Trophoblast cell (in vitro differentiated cells and primary cell): ENCODE measurements around the gene UPF1.

ENCODE experiments used
- DNase-seq, 2 donors: peaks; one replicate each; pipeline ENCODE4 v3.0.0-alpha.2; 2016
- H2AFZ ChIP-seq: 2 replicates; pipeline ENCODE4 v1.6.1; 2013; ENCODE audit warnings: low read length, moderate library complexity, mild to moderate bottlenecking; ENCODE audit not compliant: insufficient read depth, poor library complexity
- H2AK5ac ChIP-seq: 2 replicates; pipeline ENCODE4 v1.6.1; 2013; ENCODE audit warnings: mild to moderate bottlenecking, low read length
- H2BK120ac ChIP-seq: 2 replicates; pipeline ENCODE4 v1.6.1; 2013; ENCODE audit warnings: low read length, mild to moderate bottlenecking, moderate library complexity; ENCODE audit not compliant: insufficient read depth, poor library complexity
- H2BK12ac ChIP-seq: 2 replicates; pipeline ENCODE4 v1.6.1; 2013; ENCODE audit warnings: mild to moderate bottlenecking, low read length, moderate library complexity
- H2BK5ac ChIP-seq: 2 replicates; pipeline ENCODE4 v1.6.1; 2013; ENCODE audit warnings: low read length, low read depth, moderate library complexity, mild to moderate bottlenecking; ENCODE audit not compliant: poor library complexity
- H3K14ac ChIP-seq: 2 replicates; pipeline ENCODE4 v1.6.1; 2013; ENCODE audit warnings: mild to moderate bottlenecking, low read length
- H3K18ac ChIP-seq: 2 replicates; pipeline ENCODE4 v1.6.1; 2013; ENCODE audit warnings: mild to moderate bottlenecking, low read length
- H3K23ac ChIP-seq: 2 replicates; pipeline ENCODE4 v1.6.1; 2013; ENCODE audit warnings: low read length
- H3K27ac ChIP-seq: 2 replicates; pipeline ENCODE4 v1.5.1; 2013; ENCODE audit warnings: low read depth, mild to moderate bottlenecking, inconsistent platforms, low read length, moderate library complexity
- H3K27me3 ChIP-seq: 2 replicates; pipeline ENCODE4 v1.6.1; 2013; ENCODE audit warnings: inconsistent platforms, mild to moderate bottlenecking, low read length, moderate library complexity; ENCODE audit not compliant: insufficient read depth
- H3K36me3 ChIP-seq, 2 experiments: 1 replicate in 1 of 2; 2 replicates in 1 of 2; pipeline ENCODE4 v1.6.1; 2013; ENCODE audit warnings: low read length in 2 of 2, mild to moderate bottlenecking in 2 of 2, moderate library complexity in 1 of 2; ENCODE audit not compliant: insufficient read depth in 2 of 2, control insufficient read depth in 1 of 2
- H3K4ac ChIP-seq: 2 replicates; pipeline ENCODE4 v1.6.1; 2013; ENCODE audit warnings: low read depth, mild to moderate bottlenecking, low read length, moderate library complexity
- H3K4me1 ChIP-seq, 2 experiments: 1 replicate in 1 of 2; 2 replicates in 1 of 2; pipeline ENCODE4 v1.6.1; 2013; ENCODE audit warnings: low read length in 2 of 2, mild to moderate bottlenecking in 2 of 2, moderate library complexity in 1 of 2; ENCODE audit not compliant: insufficient read depth in 2 of 2, control insufficient read depth in 1 of 2
- H3K4me2 ChIP-seq: 2 replicates; pipeline ENCODE4 v1.6.1; 2013; ENCODE audit warnings: inconsistent platforms, mild to moderate bottlenecking, low read length, moderate library complexity
- H3K4me3 ChIP-seq: 2 replicates; pipeline ENCODE4 v1.5.1; 2013; ENCODE audit warnings: mild to moderate bottlenecking, low read depth, low read length, inconsistent platforms
- H3K79me1 ChIP-seq: one replicate; pipeline ENCODE4 v1.6.1; 2013; ENCODE audit warnings: low read length
- H3K79me2 ChIP-seq: 2 replicates; pipeline ENCODE4 v1.6.1; 2013; ENCODE audit warnings: low read length, mild to moderate bottlenecking; ENCODE audit not compliant: control insufficient read depth, insufficient read depth, poor library complexity
- H3K9ac ChIP-seq: 2 replicates; pipeline ENCODE4 v1.6.1; 2013; ENCODE audit warnings: mild to moderate bottlenecking, low read length
- H3K9me3 ChIP-seq: 2 replicates; pipeline ENCODE4 v1.6.1; 2013; ENCODE audit warnings: low read depth, mild to moderate bottlenecking, control low read depth, inconsistent platforms, low read length; ENCODE audit not compliant: insufficient read depth
- H4K12ac ChIP-seq: 2 replicates; pipeline ENCODE4 v1.6.1; 2013; ENCODE audit warnings: low read depth, mild to moderate bottlenecking, low read length, moderate library complexity
- H4K8ac ChIP-seq: 2 replicates; pipeline ENCODE4 v1.6.1; 2013; ENCODE audit warnings: low read depth, mild to moderate bottlenecking, low read length, moderate library complexity
- H4K91ac ChIP-seq: one replicate; pipeline ENCODE4 v1.6.1; 2013; ENCODE audit warnings: low read depth, mild to moderate bottlenecking, low read length, moderate library complexity
- WGBS: extraction: QIAGEN DNeasy Blood & Tissue Kit; methylation state at CpG from one replicate; pipeline ENCODE4 v1.1.7; 2013; ENCODE audit warnings: missing lambda C conversion rate; ENCODE audit not compliant: insufficient read length, insufficient coverage; ENCODE audit errors: extremely low coverage; 5-methylcytosine and 5-hydroxymethylcytosine counted together

Gene UPF1

GRCh38 chr19:18790566-18791314 is 41.0 kb upstream of the UPF1 start, which contains the start of gene COMP:
Gene COMP (minus strand): TSS chr19:18791305. CDS start chr19:18791269, 36 bp downstream.
- H3K9me3 ChIP-seq: peaks cover 19% of the 10 kb centered on the region
- H3K27ac ChIP-seq: no peak within 1 kb of the TSS
- no peak within 1 kb of the TSS for H2BK5ac ChIP-seq
- H3K79me2 ChIP-seq: no peaks in the 10 kb centered on the region
- H2BK12ac ChIP-seq: no peak within 1 kb of the TSS
- no peak within 1 kb of the TSS for H3K4me3 ChIP-seq
- no peak within 1 kb of the TSS for H3K9ac ChIP-seq
- no peak within 1 kb of the TSS for H4K8ac ChIP-seq
- H3K4me2 ChIP-seq: no peak within 1 kb of the TSS
- no peak within 1 kb of the TSS for H3K14ac ChIP-seq
- no peak within 1 kb of the TSS for H4K91ac ChIP-seq
- no peak within 1 kb of the TSS for H3K18ac ChIP-seq
- no peaks in the 10 kb centered on the region for H3K4me1 ChIP-seq
- no peaks in the 10 kb centered on the region for H3K36me3 ChIP-seq
- no peak within 1 kb of the TSS for H4K12ac ChIP-seq
- no peak within 1 kb of the TSS for H2AK5ac ChIP-seq
- H2BK120ac ChIP-seq: no peak within 1 kb of the TSS
- no CpG with 5 or more reads among the region's 61 CpGs for WGBS
- peaks cover 63% of the 10 kb centered on the region for H3K27me3 ChIP-seq
- H3K79me1 ChIP-seq: no peaks in the 10 kb centered on the region
- H3K23ac ChIP-seq: no peak within 1 kb of the TSS
- H3K4ac ChIP-seq: no peak within 1 kb of the TSS
- no peak for DNase-seq
- no peak within 1 kb of the TSS for H2AFZ ChIP-seq

GRCh38 chr19:18791315-18791678 is 40.5 kb upstream of the UPF1 start:
- Histone ChIP-seq H3K4me3 (no peak overlapping the region), H2AFZ (no peak overlapping the region), H3K4me2 (no peak overlapping the region), H3K36me3 (no peaks in the 10 kb centered on the region), H4K8ac (no peak overlapping the region), H3K23ac (no peak overlapping the region), H2BK120ac (no peak overlapping the region), H3K9ac (no peak overlapping the region), H3K18ac (no peak overlapping the region), H3K14ac (no peak overlapping the region), H4K12ac (no peak overlapping the region), H2BK12ac (no peak overlapping the region), H4K91ac (no peak overlapping the region), H3K27ac (no peak overlapping the region), H3K79me1 (no peaks in the 10 kb centered on the region), H2BK5ac (no peak overlapping the region), H3K27me3 (peaks cover 58% of the 10 kb centered on the region), H3K79me2 (no peaks in the 10 kb centered on the region), H3K4ac (no peak overlapping the region), H3K9me3 (peaks cover 19% of the 10 kb centered on the region), H3K4me1 (no peaks in the 10 kb centered on the region), H2AK5ac (no peak overlapping the region)
- no CpG with 5 or more reads among the region's 21 CpGs for WGBS
- no peak for DNase-seq

- peaks cover 48% of the 10 kb centered on the region for H3K27me3 ChIP-seq
- H4K8ac ChIP-seq: no peak overlapping the region
- no peak overlapping the region for H2AFZ ChIP-seq
- no peak overlapping the region for H3K27ac ChIP-seq
- no peak overlapping the region for H2AK5ac ChIP-seq
- H4K12ac ChIP-seq: no peak overlapping the region
- no CpG with 5 or more reads among the region's 3 CpGs for WGBS
- no peaks in the 10 kb centered on the region for H3K79me2 ChIP-seq
- no peaks in the 10 kb centered on the region for H3K36me3 ChIP-seq
- no peak overlapping the region for H3K23ac ChIP-seq
- H3K18ac ChIP-seq: no peak overlapping the region
- no peak for DNase-seq
- H3K9ac ChIP-seq: no peak overlapping the region
- no peak overlapping the region for H3K4ac ChIP-seq
- H3K79me1 ChIP-seq: no peaks in the 10 kb centered on the region
- no peak overlapping the region for H4K91ac ChIP-seq
- H3K4me3 ChIP-seq: no peak overlapping the region
- H3K14ac ChIP-seq: no peak overlapping the region
- H2BK120ac ChIP-seq: no peak overlapping the region
- H2BK12ac ChIP-seq: no peak overlapping the region
- no peak overlapping the region for H2BK5ac ChIP-seq
- H3K4me2 ChIP-seq: no peak overlapping the region
- no peaks in the 10 kb centered on the region for H3K4me1 ChIP-seq
- peaks cover 12% of the 10 kb centered on the region for H3K9me3 ChIP-seq
These were observed 39.1 kb upstream of the UPF1 start for GRCh38 chr19:18792661-18793060.

GRCh38 chr19:18793144-18794028 is 38.4 kb upstream of the UPF1 start:
- H3K27ac ChIP-seq: no peak overlapping the region
- H3K36me3 ChIP-seq: no peaks in the 10 kb centered on the region
- H4K12ac ChIP-seq: no peak overlapping the region
- no peaks in the 10 kb centered on the region for H3K79me1 ChIP-seq
- DNase-seq: no peak
- H3K9ac ChIP-seq: no peak overlapping the region
- no peak overlapping the region for H2BK12ac ChIP-seq
- no peak overlapping the region for H3K4me3 ChIP-seq
- H3K27me3 ChIP-seq: peaks cover 43% of the 10 kb centered on the region
- H3K18ac ChIP-seq: no peak overlapping the region
- H3K9me3 ChIP-seq: peaks cover 9% of the 10 kb centered on the region
- no peak overlapping the region for H3K14ac ChIP-seq
- H3K4ac ChIP-seq: no peak overlapping the region
- no peak overlapping the region for H2AK5ac ChIP-seq
- H3K23ac ChIP-seq: no peak overlapping the region
- H4K91ac ChIP-seq: no peak overlapping the region
- H3K79me2 ChIP-seq: no peaks in the 10 kb centered on the region
- H2BK5ac ChIP-seq: no peak overlapping the region
- H2BK120ac ChIP-seq: no peak overlapping the region
- H2AFZ ChIP-seq: no peak overlapping the region
- no CpG with 5 or more reads among the region's 13 CpGs for WGBS
- H3K4me2 ChIP-seq: no peak overlapping the region
- no peaks in the 10 kb centered on the region for H3K4me1 ChIP-seq
- no peak overlapping the region for H4K8ac ChIP-seq
